Heart right ventricle (tissue), 16 donors: Measurements from ENCODE around the gene RIMBP2. TPM values are rescaled to one million over a fixed set of nuclear protein-coding genes. Genes with fewer than 3 reads are reported as not detected.
A peak's percentile ranks its signal among the peaks of the same experiment; 100 is the strongest.

Source experiments
- ATAC-seq, 8 donors: fragments of 200-7000 bp; cut with Tn5 transposase; one replicate each; pipeline ENCODE4 v1.9.1; 2020; ENCODE audit warnings: mild to moderate bottlenecking in 8 of 8, moderate library complexity in 8 of 8, moderate number of reproducible peaks in 1 of 8
- DNase-seq, 2 donors: peaks; one replicate each; pipeline ENCODE4 v3.0.0-alpha.2; 2020
- H3K27ac ChIP-seq, 10 donors: fragments of 200-600 bp; sonication (generic) in 2 of 10; one replicate each; pipeline versions ENCODE4 v1.5.0 to v1.8.0; 2020 to 2022; ENCODE audit warnings: mild to moderate bottlenecking in 3 of 10
- H3K27me3 ChIP-seq, 7 donors: fragments of 200-600 bp; one replicate each; pipeline ENCODE4 v1.8.0; 2021 to 2022; ENCODE audit warnings: mild to moderate bottlenecking in 2 of 7
- H3K36me3 ChIP-seq, 9 donors: fragments of 200-600 bp; sonication (generic) in 1 of 9; one replicate each; pipeline versions ENCODE4 v1.5.0 to v1.8.0; 2020 to 2022; ENCODE audit warnings: mild to moderate bottlenecking in 2 of 9
- H3K4me1 ChIP-seq, 9 donors: fragments of 200-600 bp; sonication (generic) in 1 of 9; one replicate each; pipeline versions ENCODE4 v1.5.0 to v1.8.0; 2020 to 2022; ENCODE audit warnings: mild to moderate bottlenecking in 4 of 9
- H3K4me3 ChIP-seq, 10 donors: fragments of 200-600 bp; sonication (generic) in 2 of 10; one replicate each; pipeline versions ENCODE4 v1.5.0 to v1.8.0; 2020 to 2022; ENCODE audit warnings: mild to moderate bottlenecking in 7 of 10, moderate library complexity in 2 of 10
- H3K9me3 ChIP-seq, 11 donors: fragments of 200-600 bp in 10 of 11; sonication (generic) in 2 of 11; one replicate each; pipeline versions ENCODE4 v1.5.0 to v1.8.0; 2013 to 2022; ENCODE audit warnings: mild to moderate bottlenecking in 2 of 11, control low read depth in 1 of 11, moderate library complexity in 1 of 11
- CTCF ChIP-seq, 9 donors: fragments of 200-600 bp; sonication (generic) in 2 of 9; IDR thresholded peaks; one replicate each; pipeline versions ENCODE4 v1.5.0 to v1.8.0; 2021 to 2022; ENCODE audit warnings: antibody characterized with exemption in 9 of 9, mild to moderate bottlenecking in 5 of 9, moderate library complexity in 1 of 9
- WGBS, 2 donors: extraction: QIAGEN DNeasy Blood & Tissue Kit; methylation state at CpG; one replicate each; pipeline ENCODE4 v1.1.7; 2013; ENCODE audit warnings: inconsistent platforms in 1 of 2; 5-methylcytosine and 5-hydroxymethylcytosine counted together
- intact Hi-C, 10 donors: fragments of 100-400 bp; cut with DNase I; formaldehyde crosslinking; loops; one replicate each; pipeline versions ENCODE4 v1.11.1 to v1.14.2; 2022
- polyA plus RNA-seq, 2 donors: library from polyadenylated mRNA; stranded (reverse); fragments of 200-250 nt; gene quantifications; one replicate each; pipeline ENCODE4 v1.2.3, GENCODE V29; 2013
- total RNA-seq, 10 donors: library from RNA; stranded (reverse); fragmentation: NEBNext Ultra II Directional in 3 of 10; extraction: Animal tissue kit (Norgen Biotek cat#: 25700) in 3 of 10; gene quantifications; one replicate each; pipeline versions ENCODE4 v1.2.1 to v1.2.4, GENCODE V29; 2021 to 2023
- donor health status: Arrhythmogenic right ventricular cardiomyopathy.
- donor health status: ischemic (EF 13 %, LVEDD 7.1; RV severe dilation, severe dysfunction).
- donor health status: healthy with polysubstance abuse.
- donor health status: DM: no; HTN: yes; CAD: no.
- donor health status: DM: no; HTN: no; CAD: no.
- donor health status: ischemic (EF 25% LVEDD 6.9; RV normal size, moderate dysfunction).
- donor health status: ischemic (EF 25% LVEDD 5.7; RV mildly dilated, moderate dysfunction).
- donor health status: healthy.
- donor health status: DM: yes; HTN: yes; CAD: no.
- donor health status: Ischemic cardiomyopathy.
- donor health status: ischemic (EF 35%, LVEDD 5.7; RV mildly dilated, moderate dysfunction).
- donor health status: nonischemic (EF 11% LVEDD 7.7; RV severe dilation, severe dysfunction).
- donor health status: DM: yes; HTN: yes; CAD: no.
- donor health status: PGD.
- donor health status: ischemic (EF 29% LVEDD 5.4; RV normal size, mild dysfunction).
- donor health status: nonischemic (EF 23%, LVEDD 6.1; RV moderate dilation, normal function).

RIMBP2 gene
- total and polyA plus RNA-seq, 12 donors: 0.01 to 0.17 (median 0.05) TPM; not detected in 9

- Histone ChIP-seq H3K27me3 (peaks cover 0 to 25% (median 4%) of the 10 kb centered on the region in 7 donors), H3K27ac (no peak overlapping the region), H3K4me3 (no peak overlapping the region), H3K36me3 (no peaks in the 10 kb centered on the region), H3K9me3 (no peaks in the 10 kb centered on the region), H3K4me1 (no peaks in the 10 kb centered on the region)
- intact Hi-C loops: no loop called here
- ATAC-seq: no peak
- no peak for TF ChIP-seq CTCF (IDR thresholded peaks at IDR 0.05)
- DNase-seq: no peak
- WGBS, 2 donors: 57 to 70% methylated on average over 11 of the region's 11 CpGs
These were observed 256.2 kb downstream of the RIMBP2 start for GRCh38 chr12:130459916-130460315.

- TF ChIP-seq CTCF (IDR thresholded peaks at IDR 0.05): no peak
- intact Hi-C loops: no loop called here
- no peak overlapping the region for H3K4me3 ChIP-seq
These were observed 257.8 kb downstream of the RIMBP2 start for GRCh38 chr12:130458341-130458740.

GRCh38 chr12:130457215-130457614 lies 258.9 kb downstream of the RIMBP2 start:
- intact Hi-C loops: no loop called here
- Histone ChIP-seq H3K4me1 (no peaks in the 10 kb centered on the region), H3K9me3 (no peaks in the 10 kb centered on the region), H3K4me3 (no peak overlapping the region), H3K27ac (no peak overlapping the region), H3K27me3 (peaks cover 0 to 25% (median 4%) of the 10 kb centered on the region in 7 donors), H3K36me3 (no peaks in the 10 kb centered on the region)
- DNase-seq: no peak
- no peak for TF ChIP-seq CTCF (IDR thresholded peaks at IDR 0.05)
- peak in 1 of 8 donors; percentile 20 for ATAC-seq
- 78% methylated on average over 9 of the region's 9 CpGs for WGBS, 2 donors

More at GRCh38 chr12:130458341-130458740, 257.8 kb downstream of the RIMBP2 start:
- Histone ChIP-seq H3K9me3 (no peaks in the 10 kb centered on the region), H3K27me3 (peaks cover 0 to 25% (median 4%) of the 10 kb centered on the region in 7 donors), H3K27ac (no peak overlapping the region), H3K36me3 (no peaks in the 10 kb centered on the region), H3K4me1 (no peaks in the 10 kb centered on the region)
- ATAC-seq (no peak), DNase-seq (no peak)
- 75 to 80% methylated on average over 12 of the region's 12 CpGs for WGBS, 2 donors

- Histone ChIP-seq H3K9me3 (no peaks in the 10 kb centered on the region), H3K4me1 (no peaks in the 10 kb centered on the region), H3K27ac (no peak overlapping the region), H3K36me3 (no peaks in the 10 kb centered on the region), H3K27me3 (peaks cover 0 to 25% (median 4%) of the 10 kb centered on the region in 7 donors), H3K4me3 (no peak overlapping the region)
- DNase-seq (peak; percentile 64 to 65), ATAC-seq (peak; percentile 76 to 97 (median 90))
- WGBS, 2 donors: 69 to 72% methylated on average over 28 of the region's 28 CpGs
- TF ChIP-seq CTCF (IDR thresholded peaks at IDR 0.05): no peak
- intact Hi-C loops: no loop called here
These were observed 259.5 kb downstream of the RIMBP2 start for GRCh38 chr12:130456375-130457199.
